ENCODE data around the gene CHST15. TPM values are rescaled to one million over a fixed set of nuclear protein-coding genes. Genes with fewer than 3 reads are reported as not detected.
A peak's percentile ranks its signal among the peaks of the same experiment; 100 is the strongest.

Gene CHST15
- total and polyA plus RNA-seq, 4 donors, result 2.9 to 16.5 (median 6.4) TPM

DNA sequence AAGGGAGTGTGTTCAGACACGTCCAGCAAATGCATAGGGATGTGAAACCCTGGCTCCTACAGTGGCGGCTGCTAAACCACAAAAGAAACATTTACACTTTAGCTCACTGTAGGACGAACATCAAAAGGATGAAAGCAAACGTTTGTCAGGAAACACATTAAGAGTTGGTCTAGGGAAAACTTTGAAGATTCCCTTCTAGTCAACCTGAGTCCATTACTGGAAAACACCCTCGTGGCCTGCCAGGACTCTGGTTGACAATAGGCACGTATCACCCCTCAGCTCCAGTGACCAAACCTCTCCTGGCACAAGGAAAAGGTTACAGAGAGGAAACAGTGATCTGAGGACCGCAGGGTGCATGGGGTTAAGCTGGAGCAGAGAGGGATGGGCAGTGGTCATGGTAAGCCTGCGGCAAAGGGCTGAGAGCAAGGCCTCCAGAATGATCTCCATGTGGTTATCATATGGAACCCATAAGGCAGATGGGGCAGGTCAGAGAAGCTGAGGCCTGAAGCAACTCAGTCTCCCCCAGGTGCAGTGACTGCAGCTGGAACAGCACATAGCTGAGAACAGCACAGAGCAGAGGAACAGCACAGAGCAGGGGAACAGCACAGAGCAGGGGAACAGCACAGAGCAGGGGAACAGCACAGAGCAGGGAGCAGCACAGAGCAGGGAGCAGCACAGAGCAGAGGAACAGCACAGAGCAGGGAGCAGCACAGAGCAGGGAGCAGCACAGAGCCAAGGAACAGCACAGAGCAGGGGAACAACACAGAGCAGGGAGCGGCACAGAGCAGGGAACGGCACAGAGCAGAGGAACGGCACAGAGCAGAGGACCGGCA lies 49.9 kb downstream of the CHST15 start (continued):
- TF ChIP-seq NR2F2 (IDR thresholded peaks at IDR 0.05) (no peak), GABPA (IDR thresholded peaks at IDR 0.05 in 1 of 2, conservative IDR thresholded peaks at IDR 0.05 in 1 of 2) (no peak)

GRCh38 chr10:124042656-124043309 lies 50.6 kb downstream of the CHST15 start:
- H3K4me3 ChIP-seq (ENCODE audit: low read depth in 1 of 3, low read length in 3 of 3), result no peak overlapping the region
- DNase-seq (ENCODE audit: low spot score), result no peak
- 60% methylated on average over 8 of the region's 8 CpGs for WGBS
- H3K9me3 ChIP-seq (ENCODE audit: control insufficient read depth in 4 of 4, low read length in 3 of 4), result no peaks in the 10 kb centered on the region
- no peak overlapping the region for H3K9ac ChIP-seq (ENCODE audit: low read depth in 1 of 2, low read length in 2 of 2)
- H3K4me1 ChIP-seq (ENCODE audit: control insufficient read depth in 4 of 4, insufficient read depth in 4 of 4, low read length in 3 of 4), result peaks cover 0 to 13% (median 5%) of the 10 kb centered on the region in 4 donors
- H3K27ac ChIP-seq (ENCODE audit: low read depth in 1 of 2, low read length in 2 of 2), result peak overlapping the region in 1 of 2 donors; percentile 18
- TF ChIP-seq TAF1 (conservative IDR thresholded peaks at IDR 0.05) (no peak), JUND (IDR thresholded peaks at IDR 0.05) (no peak), RAD21 (IDR thresholded peaks at IDR 0.05) (no peak), HNF4G (IDR thresholded peaks at IDR 0.05) (no peak), GABPA (IDR thresholded peaks at IDR 0.05 in 1 of 2, conservative IDR thresholded peaks at IDR 0.05 in 1 of 2) (no peak), RXRA (IDR thresholded peaks at IDR 0.05) (no peak), NR2F2 (IDR thresholded peaks at IDR 0.05) (no peak), FOXA1 (IDR thresholded peaks at IDR 0.05) (no peak), EGR1 (IDR thresholded peaks at IDR 0.05; ENCODE audit: low read depth in 2 of 2) (no peak), FOXA2 (IDR thresholded peaks at IDR 0.05) (no peak), HNF4A (conservative IDR thresholded peaks at IDR 0.05) (no peak), YY1 (IDR thresholded peaks at IDR 0.05) (no peak), SP1 (IDR thresholded peaks at IDR 0.05) (no peak)
- TF ChIP-seq, protein P1, sequence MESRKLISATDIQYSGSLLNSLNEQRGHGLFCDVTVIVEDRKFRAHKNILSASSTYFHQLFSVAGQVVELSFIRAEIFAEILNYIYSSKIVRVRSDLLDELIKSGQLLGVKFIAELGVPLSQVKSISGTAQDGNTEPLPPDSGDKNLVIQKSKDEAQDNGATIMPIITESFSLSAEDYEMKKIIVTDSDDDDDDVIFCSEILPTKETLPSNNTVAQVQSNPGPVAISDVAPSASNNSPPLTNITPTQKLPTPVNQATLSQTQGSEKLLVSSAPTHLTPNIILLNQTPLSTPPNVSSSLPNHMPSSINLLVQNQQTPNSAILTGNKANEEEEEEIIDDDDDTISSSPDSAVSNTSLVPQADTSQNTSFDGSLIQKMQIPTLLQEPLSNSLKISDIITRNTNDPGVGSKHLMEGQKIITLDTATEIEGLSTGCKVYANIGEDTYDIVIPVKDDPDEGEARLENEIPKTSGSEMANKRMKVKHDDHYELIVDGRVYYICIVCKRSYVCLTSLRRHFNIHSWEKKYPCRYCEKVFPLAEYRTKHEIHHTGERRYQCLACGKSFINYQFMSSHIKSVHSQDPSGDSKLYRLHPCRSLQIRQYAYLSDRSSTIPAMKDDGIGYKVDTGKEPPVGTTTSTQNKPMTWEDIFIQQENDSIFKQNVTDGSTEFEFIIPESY (IDR thresholded peaks at IDR 0.05), result no peak
- TF ChIP-seq, protein P2, sequence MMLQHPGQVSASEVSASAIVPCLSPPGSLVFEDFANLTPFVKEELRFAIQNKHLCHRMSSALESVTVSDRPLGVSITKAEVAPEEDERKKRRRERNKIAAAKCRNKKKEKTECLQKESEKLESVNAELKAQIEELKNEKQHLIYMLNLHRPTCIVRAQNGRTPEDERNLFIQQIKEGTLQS (IDR thresholded peaks at IDR 0.05), result no peak
- TF ChIP-seq, protein P3, sequence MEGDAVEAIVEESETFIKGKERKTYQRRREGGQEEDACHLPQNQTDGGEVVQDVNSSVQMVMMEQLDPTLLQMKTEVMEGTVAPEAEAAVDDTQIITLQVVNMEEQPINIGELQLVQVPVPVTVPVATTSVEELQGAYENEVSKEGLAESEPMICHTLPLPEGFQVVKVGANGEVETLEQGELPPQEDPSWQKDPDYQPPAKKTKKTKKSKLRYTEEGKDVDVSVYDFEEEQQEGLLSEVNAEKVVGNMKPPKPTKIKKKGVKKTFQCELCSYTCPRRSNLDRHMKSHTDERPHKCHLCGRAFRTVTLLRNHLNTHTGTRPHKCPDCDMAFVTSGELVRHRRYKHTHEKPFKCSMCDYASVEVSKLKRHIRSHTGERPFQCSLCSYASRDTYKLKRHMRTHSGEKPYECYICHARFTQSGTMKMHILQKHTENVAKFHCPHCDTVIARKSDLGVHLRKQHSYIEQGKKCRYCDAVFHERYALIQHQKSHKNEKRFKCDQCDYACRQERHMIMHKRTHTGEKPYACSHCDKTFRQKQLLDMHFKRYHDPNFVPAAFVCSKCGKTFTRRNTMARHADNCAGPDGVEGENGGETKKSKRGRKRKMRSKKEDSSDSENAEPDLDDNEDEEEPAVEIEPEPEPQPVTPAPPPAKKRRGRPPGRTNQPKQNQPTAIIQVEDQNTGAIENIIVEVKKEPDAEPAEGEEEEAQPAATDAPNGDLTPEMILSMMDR (IDR thresholded peaks at IDR 0.05; ENCODE audit: low read depth, low read length, missing input control), result no peak
- TF ChIP-seq, protein P4, sequence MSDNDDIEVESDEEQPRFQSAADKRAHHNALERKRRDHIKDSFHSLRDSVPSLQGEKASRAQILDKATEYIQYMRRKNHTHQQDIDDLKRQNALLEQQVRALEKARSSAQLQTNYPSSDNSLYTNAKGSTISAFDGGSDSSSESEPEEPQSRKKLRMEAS (IDR thresholded peaks at IDR 0.05), result no peak
- TF ChIP-seq, protein P5, sequence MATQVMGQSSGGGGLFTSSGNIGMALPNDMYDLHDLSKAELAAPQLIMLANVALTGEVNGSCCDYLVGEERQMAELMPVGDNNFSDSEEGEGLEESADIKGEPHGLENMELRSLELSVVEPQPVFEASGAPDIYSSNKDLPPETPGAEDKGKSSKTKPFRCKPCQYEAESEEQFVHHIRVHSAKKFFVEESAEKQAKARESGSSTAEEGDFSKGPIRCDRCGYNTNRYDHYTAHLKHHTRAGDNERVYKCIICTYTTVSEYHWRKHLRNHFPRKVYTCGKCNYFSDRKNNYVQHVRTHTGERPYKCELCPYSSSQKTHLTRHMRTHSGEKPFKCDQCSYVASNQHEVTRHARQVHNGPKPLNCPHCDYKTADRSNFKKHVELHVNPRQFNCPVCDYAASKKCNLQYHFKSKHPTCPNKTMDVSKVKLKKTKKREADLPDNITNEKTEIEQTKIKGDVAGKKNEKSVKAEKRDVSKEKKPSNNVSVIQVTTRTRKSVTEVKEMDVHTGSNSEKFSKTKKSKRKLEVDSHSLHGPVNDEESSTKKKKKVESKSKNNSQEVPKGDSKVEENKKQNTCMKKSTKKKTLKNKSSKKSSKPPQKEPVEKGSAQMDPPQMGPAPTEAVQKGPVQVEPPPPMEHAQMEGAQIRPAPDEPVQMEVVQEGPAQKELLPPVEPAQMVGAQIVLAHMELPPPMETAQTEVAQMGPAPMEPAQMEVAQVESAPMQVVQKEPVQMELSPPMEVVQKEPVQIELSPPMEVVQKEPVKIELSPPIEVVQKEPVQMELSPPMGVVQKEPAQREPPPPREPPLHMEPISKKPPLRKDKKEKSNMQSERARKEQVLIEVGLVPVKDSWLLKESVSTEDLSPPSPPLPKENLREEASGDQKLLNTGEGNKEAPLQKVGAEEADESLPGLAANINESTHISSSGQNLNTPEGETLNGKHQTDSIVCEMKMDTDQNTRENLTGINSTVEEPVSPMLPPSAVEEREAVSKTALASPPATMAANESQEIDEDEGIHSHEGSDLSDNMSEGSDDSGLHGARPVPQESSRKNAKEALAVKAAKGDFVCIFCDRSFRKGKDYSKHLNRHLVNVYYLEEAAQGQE (IDR thresholded peaks at IDR 0.05), result no peak
- no peaks in the 10 kb centered on the region for H3K27me3 ChIP-seq (ENCODE audit: control insufficient read depth in 4 of 4, insufficient read depth in 4 of 4, low read length in 3 of 4)
- H3K36me3 ChIP-seq (ENCODE audit: control insufficient read depth in 4 of 4, insufficient read depth in 3 of 4, low read depth in 1 of 4, low read length in 3 of 4), result peaks cover 0 to 11% (median 0%) of the 10 kb centered on the region in 4 donors
